ENCODE data around the gene TENT5C. TPM values are rescaled to one million over a fixed set of nuclear protein-coding genes. Genes with fewer than 3 reads are reported as not detected.
A peak's percentile ranks its signal among the peaks of the same experiment; 100 is the strongest.

Gene TENT5C
- total and polyA plus RNA-seq, 10 of the 15 experiments (the other 5 are each of a cell fraction or from before 2014, with no cell fraction given), result 0.19 to 2.4 (median 0.78) TPM

DNA sequence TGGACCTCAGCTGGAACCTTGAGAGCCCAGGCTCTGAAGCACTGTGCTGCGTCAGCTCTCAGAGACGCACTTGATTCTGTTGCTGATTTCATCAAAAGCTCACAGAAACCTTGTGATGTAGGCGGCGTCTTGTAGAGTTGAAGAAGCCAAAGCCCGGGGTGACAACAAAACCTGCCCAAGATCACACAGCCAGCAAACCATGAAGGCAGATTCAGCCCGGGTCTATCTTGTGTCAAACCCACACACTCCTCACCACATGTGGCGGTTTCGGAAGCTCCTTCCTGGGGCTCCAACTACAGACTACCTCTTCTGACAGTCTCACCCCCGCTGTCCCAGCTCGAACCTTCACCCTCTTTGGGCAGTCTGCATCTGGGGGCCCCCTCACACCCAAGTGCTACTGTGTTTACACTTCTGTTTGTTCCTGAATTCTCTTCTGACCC lies 50.4 kb downstream of the TENT5C start (continued):
- TF ChIP-seq, protein P1, sequence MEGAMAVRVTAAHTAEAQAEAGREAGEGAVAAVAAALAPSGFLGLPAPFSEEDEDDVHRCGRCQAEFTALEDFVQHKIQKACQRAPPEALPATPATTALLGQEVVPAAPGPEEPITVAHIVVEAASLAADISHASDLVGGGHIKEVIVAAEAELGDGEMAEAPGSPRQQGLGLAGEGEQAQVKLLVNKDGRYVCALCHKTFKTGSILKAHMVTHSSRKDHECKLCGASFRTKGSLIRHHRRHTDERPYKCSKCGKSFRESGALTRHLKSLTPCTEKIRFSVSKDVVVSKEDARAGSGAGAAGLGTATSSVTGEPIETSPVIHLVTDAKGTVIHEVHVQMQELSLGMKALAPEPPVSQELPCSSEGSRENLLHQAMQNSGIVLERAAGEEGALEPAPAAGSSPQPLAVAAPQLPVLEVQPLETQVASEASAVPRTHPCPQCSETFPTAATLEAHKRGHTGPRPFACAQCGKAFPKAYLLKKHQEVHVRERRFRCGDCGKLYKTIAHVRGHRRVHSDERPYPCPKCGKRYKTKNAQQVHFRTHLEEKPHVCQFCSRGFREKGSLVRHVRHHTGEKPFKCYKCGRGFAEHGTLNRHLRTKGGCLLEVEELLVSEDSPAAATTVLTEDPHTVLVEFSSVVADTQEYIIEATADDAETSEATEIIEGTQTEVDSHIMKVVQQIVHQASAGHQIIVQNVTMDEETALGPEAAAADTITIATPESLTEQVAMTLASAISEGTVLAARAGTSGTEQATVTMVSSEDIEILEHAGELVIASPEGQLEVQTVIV (IDR thresholded peaks at IDR 0.05; ENCODE audit: borderline replicate concordance, partially characterized antibody), result no peak
- TF ChIP-seq, protein P2, sequence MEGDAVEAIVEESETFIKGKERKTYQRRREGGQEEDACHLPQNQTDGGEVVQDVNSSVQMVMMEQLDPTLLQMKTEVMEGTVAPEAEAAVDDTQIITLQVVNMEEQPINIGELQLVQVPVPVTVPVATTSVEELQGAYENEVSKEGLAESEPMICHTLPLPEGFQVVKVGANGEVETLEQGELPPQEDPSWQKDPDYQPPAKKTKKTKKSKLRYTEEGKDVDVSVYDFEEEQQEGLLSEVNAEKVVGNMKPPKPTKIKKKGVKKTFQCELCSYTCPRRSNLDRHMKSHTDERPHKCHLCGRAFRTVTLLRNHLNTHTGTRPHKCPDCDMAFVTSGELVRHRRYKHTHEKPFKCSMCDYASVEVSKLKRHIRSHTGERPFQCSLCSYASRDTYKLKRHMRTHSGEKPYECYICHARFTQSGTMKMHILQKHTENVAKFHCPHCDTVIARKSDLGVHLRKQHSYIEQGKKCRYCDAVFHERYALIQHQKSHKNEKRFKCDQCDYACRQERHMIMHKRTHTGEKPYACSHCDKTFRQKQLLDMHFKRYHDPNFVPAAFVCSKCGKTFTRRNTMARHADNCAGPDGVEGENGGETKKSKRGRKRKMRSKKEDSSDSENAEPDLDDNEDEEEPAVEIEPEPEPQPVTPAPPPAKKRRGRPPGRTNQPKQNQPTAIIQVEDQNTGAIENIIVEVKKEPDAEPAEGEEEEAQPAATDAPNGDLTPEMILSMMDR (IDR thresholded peaks at IDR 0.05 in 2 of 3, conservative IDR thresholded peaks at IDR 0.05 in 1 of 3; ENCODE audit: control insufficient read depth in 2 of 3, extremely low read depth in 1 of 3, insufficient read depth in 1 of 3, low read depth in 3 of 3, low read length in 3 of 3), result no peak
- TF ChIP-seq IRF4 (IDR thresholded peaks at IDR 0.05; ENCODE audit: low read depth, low read length), result peak; percentile 66; the same call in 1 of the 2 replicates
- no peak for TF ChIP-seq FOS (IDR thresholded peaks at IDR 0.05; ENCODE audit: borderline replicate concordance, extremely low read depth, insufficient read length)
- TF ChIP-seq TCF12 (IDR thresholded peaks at IDR 0.05; ENCODE audit: low read depth, low read length), result peak; percentile 66; the same call in 1 of the 2 replicates
- no peak for TF ChIP-seq PML (IDR thresholded peaks at IDR 0.05; ENCODE audit: low read length)
- TF ChIP-seq, protein P3, sequence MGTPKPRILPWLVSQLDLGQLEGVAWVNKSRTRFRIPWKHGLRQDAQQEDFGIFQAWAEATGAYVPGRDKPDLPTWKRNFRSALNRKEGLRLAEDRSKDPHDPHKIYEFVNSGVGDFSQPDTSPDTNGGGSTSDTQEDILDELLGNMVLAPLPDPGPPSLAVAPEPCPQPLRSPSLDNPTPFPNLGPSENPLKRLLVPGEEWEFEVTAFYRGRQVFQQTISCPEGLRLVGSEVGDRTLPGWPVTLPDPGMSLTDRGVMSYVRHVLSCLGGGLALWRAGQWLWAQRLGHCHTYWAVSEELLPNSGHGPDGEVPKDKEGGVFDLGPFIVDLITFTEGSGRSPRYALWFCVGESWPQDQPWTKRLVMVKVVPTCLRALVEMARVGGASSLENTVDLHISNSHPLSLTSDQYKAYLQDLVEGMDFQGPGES (IDR thresholded peaks at IDR 0.05), result no peak
- peak; percentile 69 for TF ChIP-seq CREM (IDR thresholded peaks at IDR 0.05; ENCODE audit: low read depth)
- TF ChIP-seq, protein P4, sequence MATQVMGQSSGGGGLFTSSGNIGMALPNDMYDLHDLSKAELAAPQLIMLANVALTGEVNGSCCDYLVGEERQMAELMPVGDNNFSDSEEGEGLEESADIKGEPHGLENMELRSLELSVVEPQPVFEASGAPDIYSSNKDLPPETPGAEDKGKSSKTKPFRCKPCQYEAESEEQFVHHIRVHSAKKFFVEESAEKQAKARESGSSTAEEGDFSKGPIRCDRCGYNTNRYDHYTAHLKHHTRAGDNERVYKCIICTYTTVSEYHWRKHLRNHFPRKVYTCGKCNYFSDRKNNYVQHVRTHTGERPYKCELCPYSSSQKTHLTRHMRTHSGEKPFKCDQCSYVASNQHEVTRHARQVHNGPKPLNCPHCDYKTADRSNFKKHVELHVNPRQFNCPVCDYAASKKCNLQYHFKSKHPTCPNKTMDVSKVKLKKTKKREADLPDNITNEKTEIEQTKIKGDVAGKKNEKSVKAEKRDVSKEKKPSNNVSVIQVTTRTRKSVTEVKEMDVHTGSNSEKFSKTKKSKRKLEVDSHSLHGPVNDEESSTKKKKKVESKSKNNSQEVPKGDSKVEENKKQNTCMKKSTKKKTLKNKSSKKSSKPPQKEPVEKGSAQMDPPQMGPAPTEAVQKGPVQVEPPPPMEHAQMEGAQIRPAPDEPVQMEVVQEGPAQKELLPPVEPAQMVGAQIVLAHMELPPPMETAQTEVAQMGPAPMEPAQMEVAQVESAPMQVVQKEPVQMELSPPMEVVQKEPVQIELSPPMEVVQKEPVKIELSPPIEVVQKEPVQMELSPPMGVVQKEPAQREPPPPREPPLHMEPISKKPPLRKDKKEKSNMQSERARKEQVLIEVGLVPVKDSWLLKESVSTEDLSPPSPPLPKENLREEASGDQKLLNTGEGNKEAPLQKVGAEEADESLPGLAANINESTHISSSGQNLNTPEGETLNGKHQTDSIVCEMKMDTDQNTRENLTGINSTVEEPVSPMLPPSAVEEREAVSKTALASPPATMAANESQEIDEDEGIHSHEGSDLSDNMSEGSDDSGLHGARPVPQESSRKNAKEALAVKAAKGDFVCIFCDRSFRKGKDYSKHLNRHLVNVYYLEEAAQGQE (IDR thresholded peaks at IDR 0.05; ENCODE audit: low read depth, low read length), result no peak
- no peak for TF ChIP-seq POLR2AphosphoS5 (IDR thresholded peaks at IDR 0.05; ENCODE audit: low read length)
- TF ChIP-seq SMARCA5 (IDR thresholded peaks at IDR 0.05), result no peak
- TF ChIP-seq TCF3 (IDR thresholded peaks at IDR 0.05; ENCODE audit: borderline replicate concordance, insufficient read depth, low read depth, low read length), result peak; percentile 88; the same call in 1 of the 2 replicates
- no peak for TF ChIP-seq ZNF274 (IDR thresholded peaks at IDR 0.05; ENCODE audit: insufficient read depth, insufficient read length)
- no peak for TF ChIP-seq SMAD1 (IDR thresholded peaks at IDR 0.05; ENCODE audit: low read depth, partially characterized antibody)
- TF ChIP-seq MYB (IDR thresholded peaks at IDR 0.05; ENCODE audit: borderline replicate concordance, low read depth, low read length), result no peak
- TF ChIP-seq SPI1 (IDR thresholded peaks at IDR 0.05; ENCODE audit: borderline replicate concordance, insufficient read depth, low read depth, low read length), result no peak
- no peak for TF ChIP-seq CBX3 (IDR thresholded peaks at IDR 0.05; ENCODE audit: borderline replicate concordance, low read depth)
- peak; percentile 27; the same call in 1 of the 2 replicates for TF ChIP-seq ZBED1 (IDR thresholded peaks at IDR 0.05; ENCODE audit: borderline replicate concordance)

Data from GM12878 (cell line).